ENCODE data around the gene PPP2R3B.

PPP2R3B gene

DNA sequence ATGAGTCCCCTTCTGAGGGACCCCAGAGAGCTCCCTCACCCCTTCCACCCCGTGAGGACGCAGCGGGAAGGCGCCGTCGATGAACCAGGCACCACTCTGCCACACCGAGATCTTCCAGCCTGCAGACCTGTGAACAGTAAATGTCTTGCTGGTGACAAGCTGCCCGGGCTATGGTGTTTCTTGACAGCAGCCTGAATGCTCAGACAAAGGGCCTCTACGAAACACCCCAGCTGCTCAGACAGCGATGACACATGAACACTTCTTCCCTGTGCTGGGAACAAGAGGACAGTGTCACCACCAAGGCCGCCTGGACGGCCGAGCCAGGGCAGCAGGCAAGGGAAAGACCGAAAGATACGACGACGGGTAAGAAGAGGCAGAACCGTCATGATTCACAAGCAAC, 37.5 kb downstream of the PPP2R3B start:
- peaks cover 24% of the 10 kb centered on the region for H3K9me3 Mint-ChIP-seq
- no peak overlapping the region for H3K4me3 Mint-ChIP-seq
- no peaks in the 10 kb centered on the region for H3K27me3 Mint-ChIP-seq
- peaks cover 53% of the 10 kb centered on the region for H3K36me3 Mint-ChIP-seq (ENCODE audit: low read depth)
- intact Hi-C loops (cut with micrococcal nuclease) = no loop called here
- H3K4me1 Mint-ChIP-seq (ENCODE audit: low read depth) = no peaks in the 10 kb centered on the region
- H3K27ac Mint-ChIP-seq = no peak overlapping the region

GRCh38 chrX:348461-349117, 38.1 kb downstream of the PPP2R3B start:
- Mint-ChIP-seq H3K4me1 (ENCODE audit: low read depth) (no peaks in the 10 kb centered on the region), H3K27ac (no peak overlapping the region), H3K27me3 (no peaks in the 10 kb centered on the region), H3K9me3 (peaks cover 24% of the 10 kb centered on the region), H3K4me3 (no peak overlapping the region), H3K36me3 (ENCODE audit: low read depth) (peaks cover 55% of the 10 kb centered on the region)
- intact Hi-C loops (cut with micrococcal nuclease) = no loop called here

- no peaks in the 10 kb centered on the region for H3K27me3 Mint-ChIP-seq
- peaks cover 24% of the 10 kb centered on the region for H3K9me3 Mint-ChIP-seq
- no peaks in the 10 kb centered on the region for H3K4me1 Mint-ChIP-seq (ENCODE audit: low read depth)
- H3K27ac Mint-ChIP-seq = no peak overlapping the region
- peaks cover 53% of the 10 kb centered on the region for H3K36me3 Mint-ChIP-seq (ENCODE audit: low read depth)
- intact Hi-C loops (cut with micrococcal nuclease) = no loop called here
- H3K4me3 Mint-ChIP-seq = no peak overlapping the region
These were observed 39.2 kb downstream of the PPP2R3B start for GRCh38 chrX:347351-348117.

GRCh38 chrX:346034-346813, 40.5 kb downstream of the PPP2R3B start:
- Mint-ChIP-seq H3K4me3 (no peak overlapping the region), H3K9me3 (peaks cover 37% of the 10 kb centered on the region), H3K27me3 (no peaks in the 10 kb centered on the region), H3K36me3 (ENCODE audit: low read depth) (peaks cover 61% of the 10 kb centered on the region), H3K27ac (no peak overlapping the region), H3K4me1 (ENCODE audit: low read depth) (no peaks in the 10 kb centered on the region)
- intact Hi-C loops (cut with micrococcal nuclease) = no loop called here

DNA sequence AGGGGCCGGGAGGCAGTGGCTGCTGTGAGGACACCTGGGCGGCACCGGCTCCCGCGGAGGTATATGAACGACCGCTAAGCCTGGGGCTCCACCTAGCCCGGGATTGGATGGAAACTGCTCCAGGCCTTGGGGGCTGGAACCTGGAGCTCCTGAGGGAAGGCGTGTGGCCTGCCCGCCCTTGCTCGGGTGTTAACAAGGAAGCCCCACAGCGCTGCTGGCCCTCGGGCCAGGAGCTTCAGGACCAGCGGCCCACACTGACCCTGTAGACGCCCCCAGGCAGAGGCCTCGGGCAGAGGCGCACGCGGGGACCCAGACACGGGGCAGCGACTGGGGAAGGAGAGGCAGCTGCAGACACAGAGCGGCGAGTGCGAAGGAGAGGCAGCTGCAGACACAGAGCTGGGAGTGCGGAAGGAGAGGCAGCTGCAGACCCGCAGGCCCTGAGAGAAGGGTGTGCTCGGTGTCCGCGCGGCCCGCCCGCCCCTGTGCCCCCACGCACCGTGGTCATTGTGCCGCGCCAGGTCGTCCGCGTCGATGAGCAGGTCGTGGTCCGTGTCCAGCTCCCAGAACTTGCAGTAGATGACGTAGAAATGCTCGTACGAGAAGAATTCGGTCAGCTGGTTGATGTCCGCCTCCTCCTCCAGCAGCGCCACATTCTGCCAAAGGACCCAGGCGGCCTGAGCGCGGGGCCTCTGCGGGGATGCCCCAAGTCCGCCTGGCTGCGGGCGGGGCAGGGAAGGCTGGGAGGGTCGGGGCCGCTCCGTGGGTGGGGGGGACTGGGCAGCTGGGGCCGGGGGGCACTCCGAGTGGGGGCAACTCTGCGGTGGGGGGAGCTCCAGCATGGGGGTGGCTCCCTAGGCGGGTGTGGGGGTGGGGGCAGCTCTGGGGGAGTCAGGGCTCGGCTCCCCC, 41.4 kb downstream of the PPP2R3B start:
- Mint-ChIP-seq H3K4me3 (no peak overlapping the region), H3K27me3 (no peaks in the 10 kb centered on the region), H3K36me3 (ENCODE audit: low read depth) (peaks cover 63% of the 10 kb centered on the region), H3K4me1 (ENCODE audit: low read depth) (no peaks in the 10 kb centered on the region), H3K9me3 (peaks cover 40% of the 10 kb centered on the region), H3K27ac (no peak overlapping the region)
- intact Hi-C loops (cut with micrococcal nuclease) = no loop called here

GRCh38 chrX:344371-344901, 42.3 kb downstream of the PPP2R3B start:
- intact Hi-C loops (cut with micrococcal nuclease) = no loop called here
- Mint-ChIP-seq H3K36me3 (ENCODE audit: low read depth) (peaks cover 63% of the 10 kb centered on the region), H3K27me3 (no peaks in the 10 kb centered on the region), H3K4me1 (ENCODE audit: low read depth) (no peaks in the 10 kb centered on the region), H3K27ac (no peak overlapping the region), H3K9me3 (peaks cover 40% of the 10 kb centered on the region), H3K4me3 (no peak overlapping the region)

DNA sequence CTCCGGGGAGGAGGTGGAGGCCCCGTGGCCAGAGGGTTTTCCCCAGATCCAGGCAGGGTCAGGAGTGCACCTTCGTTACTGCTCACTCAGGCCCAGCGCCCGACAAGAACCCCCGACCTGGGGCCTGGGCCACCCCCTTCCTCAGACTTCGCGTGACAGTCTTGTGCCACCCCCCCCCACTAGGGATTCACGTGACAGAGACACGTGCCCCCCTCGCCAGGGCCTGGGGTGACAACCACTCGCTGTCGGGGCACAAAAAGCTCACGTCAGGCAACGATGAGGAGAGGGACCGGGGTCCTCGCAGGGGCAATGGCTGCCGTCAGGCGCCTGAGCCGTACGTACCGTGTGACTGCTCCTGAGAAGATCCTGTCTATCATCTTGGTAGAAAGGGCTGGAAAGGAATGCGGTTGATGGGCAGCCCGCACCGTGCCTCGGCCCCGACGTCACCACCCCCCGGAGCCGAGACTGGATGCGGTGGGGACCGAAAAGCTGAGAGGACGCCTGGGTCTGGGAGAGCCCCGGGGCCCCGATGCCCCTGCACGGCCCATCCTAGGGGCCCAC, 45.1 kb downstream of the PPP2R3B start:
- Mint-ChIP-seq H3K4me3 (no peak overlapping the region), H3K9me3 (peaks cover 52% of the 10 kb centered on the region), H3K27me3 (no peaks in the 10 kb centered on the region), H3K27ac (no peak overlapping the region), H3K36me3 (ENCODE audit: low read depth) (peaks cover 74% of the 10 kb centered on the region), H3K4me1 (ENCODE audit: low read depth) (no peaks in the 10 kb centered on the region)
- intact Hi-C loops (cut with micrococcal nuclease) = no loop called here

- no peak overlapping the region for H3K4me3 Mint-ChIP-seq
- H3K9me3 Mint-ChIP-seq = peaks cover 60% of the 10 kb centered on the region
- H3K36me3 Mint-ChIP-seq (ENCODE audit: low read depth) = peaks cover 72% of the 10 kb centered on the region
- no peaks in the 10 kb centered on the region for H3K4me1 Mint-ChIP-seq (ENCODE audit: low read depth)
- no peaks in the 10 kb centered on the region for H3K27me3 Mint-ChIP-seq
- H3K27ac Mint-ChIP-seq = no peak overlapping the region
- intact Hi-C loops (cut with micrococcal nuclease) = no loop called here
These were observed 45.9 kb downstream of the PPP2R3B start for GRCh38 chrX:340641-341423.

GRCh38 chrX:340121-340520, 46.6 kb downstream of the PPP2R3B start:
- Mint-ChIP-seq H3K4me1 (ENCODE audit: low read depth) (no peaks in the 10 kb centered on the region), H3K27me3 (no peaks in the 10 kb centered on the region), H3K36me3 (ENCODE audit: low read depth) (peaks cover 72% of the 10 kb centered on the region), H3K9me3 (peaks cover 58% of the 10 kb centered on the region), H3K27ac (no peak overlapping the region), H3K4me3 (no peak overlapping the region)
- intact Hi-C loops (cut with micrococcal nuclease) = no loop called here

- H3K27me3 Mint-ChIP-seq = no peaks in the 10 kb centered on the region
- peaks cover 54% of the 10 kb centered on the region for H3K9me3 Mint-ChIP-seq
- peaks cover 72% of the 10 kb centered on the region for H3K36me3 Mint-ChIP-seq (ENCODE audit: low read depth)
- H3K27ac Mint-ChIP-seq = no peak overlapping the region
- no peak overlapping the region for H3K4me3 Mint-ChIP-seq
- intact Hi-C loops (cut with micrococcal nuclease) = no loop called here
- H3K4me1 Mint-ChIP-seq (ENCODE audit: low read depth) = no peaks in the 10 kb centered on the region
These were observed 47.8 kb downstream of the PPP2R3B start for GRCh38 chrX:338836-339400.

DNA sequence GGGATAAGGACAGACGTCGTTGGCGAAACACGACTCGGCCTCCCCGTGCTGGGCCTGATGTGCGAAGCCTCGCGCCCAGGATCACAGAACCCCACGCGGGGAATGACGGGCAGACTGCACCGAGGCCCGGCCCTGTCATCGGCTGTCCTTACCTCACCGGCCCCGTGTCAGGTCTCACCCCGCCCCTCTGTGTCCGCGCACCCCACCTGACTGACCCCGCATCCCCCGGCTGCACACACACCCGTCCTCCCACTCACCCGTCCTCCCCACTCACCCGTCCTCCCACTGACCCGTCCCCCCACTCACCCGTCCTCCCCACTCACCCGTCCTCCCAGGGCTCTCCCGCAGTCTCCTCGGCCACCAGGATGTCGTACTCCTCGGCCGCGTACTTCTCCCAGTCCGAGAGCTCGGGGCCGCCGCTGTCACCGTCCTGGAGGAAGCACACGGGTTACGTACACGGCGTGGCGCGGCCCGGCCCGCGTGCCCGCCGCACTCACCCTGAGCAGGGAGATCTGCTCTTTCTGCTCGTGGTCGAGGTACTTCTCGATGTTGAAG, 48.3 kb downstream of the PPP2R3B start:
- H3K27ac Mint-ChIP-seq = no peak overlapping the region
- H3K36me3 Mint-ChIP-seq (ENCODE audit: low read depth) = peaks cover 78% of the 10 kb centered on the region
- no peaks in the 10 kb centered on the region for H3K4me1 Mint-ChIP-seq (ENCODE audit: low read depth)
- intact Hi-C loops (cut with micrococcal nuclease) = no loop called here
- peaks cover 54% of the 10 kb centered on the region for H3K9me3 Mint-ChIP-seq
- H3K27me3 Mint-ChIP-seq = no peaks in the 10 kb centered on the region
- no peak overlapping the region for H3K4me3 Mint-ChIP-seq

- Mint-ChIP-seq H3K4me1 (ENCODE audit: low read depth) (no peaks in the 10 kb centered on the region), H3K36me3 (ENCODE audit: low read depth) (peaks cover 88% of the 10 kb centered on the region), H3K9me3 (peaks cover 53% of the 10 kb centered on the region), H3K27ac (no peak overlapping the region), H3K27me3 (peaks cover 4% of the 10 kb centered on the region), H3K4me3 (no peak overlapping the region)
- intact Hi-C loops (cut with micrococcal nuclease) = no loop called here
These were observed 49.3 kb downstream of the PPP2R3B start for GRCh38 chrX:337331-337831.
